ENCODE data around the gene THUMPD2. TPM values are rescaled to one million over a fixed set of nuclear protein-coding genes. Genes with fewer than 3 reads are reported as not detected.
"Not testable (repeated sequence)": the region's sequence is repeated elsewhere in the genome, so short reads cannot be mapped to it uniquely, and the experiment has no call there.

Gene THUMPD2
- polyA plus RNA-seq, 4 donors: 16.6 to 26.4 (median 22.2) TPM

DNA sequence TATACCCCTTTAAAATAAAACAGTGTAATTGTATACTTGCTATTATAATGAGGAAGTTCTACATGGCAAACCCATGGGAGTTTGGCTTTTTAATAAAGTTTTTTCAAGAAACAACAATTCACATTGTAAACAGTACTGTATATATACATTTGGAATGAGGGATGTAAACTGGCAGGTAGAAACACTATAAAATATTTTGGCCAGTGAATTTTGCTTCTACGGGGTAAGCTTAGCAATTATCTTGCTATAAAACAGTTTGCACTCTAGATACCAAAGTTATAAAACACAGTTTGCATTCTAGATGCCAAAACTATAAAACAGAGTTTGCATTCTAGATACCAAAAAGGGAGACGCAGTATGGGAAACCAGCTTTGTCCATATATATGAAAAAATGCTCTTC, 16.6 kb downstream of the THUMPD2 start:
- no peak for DNase-seq (ENCODE audit: low read depth in 4 of 4, low spot score in 3 of 4)

DNA sequence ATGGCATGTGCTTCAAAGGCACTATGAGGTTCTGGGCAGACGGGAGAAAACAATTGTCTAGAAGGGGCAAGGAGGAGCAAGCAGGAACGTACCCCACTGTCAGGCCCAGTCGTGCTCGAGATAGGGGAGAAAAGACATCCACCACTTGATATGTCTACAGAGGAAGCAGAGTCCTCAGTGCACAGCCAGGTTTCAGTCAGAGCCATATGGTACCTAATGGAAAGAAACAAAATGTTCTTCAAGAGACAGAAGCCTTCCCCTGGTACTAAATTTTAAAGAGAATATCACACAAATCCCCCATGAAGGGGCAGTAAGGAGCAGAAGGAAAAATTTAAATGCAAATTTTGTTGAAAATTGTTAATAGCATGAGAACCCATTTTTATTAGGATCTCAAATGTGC, 21.9 kb downstream of the THUMPD2 start:
- no peak for DNase-seq (ENCODE audit: low read depth in 4 of 4, low spot score in 3 of 4)

DNA sequence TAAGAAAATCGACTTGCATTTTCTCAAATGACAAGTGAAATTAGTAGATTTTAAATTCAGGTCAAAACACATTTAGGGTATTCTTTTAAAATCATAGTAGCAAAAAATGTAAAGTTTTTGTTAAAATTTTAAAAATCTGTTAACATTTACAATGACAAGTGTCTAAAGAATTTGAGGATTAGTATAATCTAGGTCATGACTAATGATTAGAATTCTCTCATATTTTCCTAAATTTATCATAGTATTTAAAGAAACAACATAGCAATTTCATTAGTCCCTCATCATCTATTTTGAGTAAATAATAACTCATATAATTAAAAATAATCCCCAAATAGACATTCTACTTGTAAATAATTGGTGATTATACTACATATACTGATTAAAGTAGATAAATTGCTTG, 23.6 kb downstream of the THUMPD2 start:
- no peak for DNase-seq (ENCODE audit: low read depth in 4 of 4, low spot score in 3 of 4)

DNA sequence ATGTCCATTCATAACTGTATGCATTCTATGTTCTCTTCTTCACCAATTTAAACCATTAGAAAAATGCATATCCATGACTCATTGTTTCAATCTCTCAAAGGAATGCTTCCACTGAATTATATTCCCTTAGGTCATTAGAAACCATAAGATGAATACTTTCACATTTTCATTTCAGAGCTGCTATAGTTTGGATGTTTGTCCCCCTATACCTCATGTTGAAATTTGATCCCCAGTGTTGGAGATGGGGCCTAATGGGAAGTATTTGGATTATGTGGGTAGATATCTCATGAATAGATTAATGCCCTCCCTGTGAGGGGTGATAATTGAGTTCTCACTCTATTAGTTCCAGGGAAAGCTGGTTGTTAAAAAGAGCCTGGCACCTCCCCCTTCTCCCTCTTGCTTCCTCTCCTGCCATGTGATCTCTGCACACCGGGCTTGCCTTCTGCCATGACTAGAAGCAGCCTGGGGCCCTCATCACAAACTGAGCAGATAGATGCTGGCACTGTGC, 35.7 kb downstream of the THUMPD2 start:
- no peak for DNase-seq (ENCODE audit: low read depth in 4 of 4, low spot score in 3 of 4)

DNA sequence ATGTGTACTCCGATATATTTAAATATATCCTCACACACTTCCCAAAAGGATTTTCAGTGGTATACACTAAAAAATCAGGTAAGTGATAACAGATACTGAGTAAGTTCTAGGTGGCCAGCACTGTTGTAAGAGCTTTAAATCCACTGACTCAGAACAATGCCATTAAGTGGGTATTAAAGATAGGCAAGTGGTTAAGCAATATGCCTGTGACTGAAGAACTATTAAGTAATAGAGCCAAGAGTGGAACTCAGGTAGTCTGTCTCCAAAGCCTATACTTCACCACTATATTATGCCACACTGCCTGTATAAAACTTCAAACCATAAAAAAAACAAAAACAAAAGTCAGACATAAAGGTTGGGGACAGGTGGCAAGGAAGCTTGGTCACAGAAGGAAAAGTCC, 37.2 kb downstream of the THUMPD2 start:
- no peak for DNase-seq (ENCODE audit: low read depth in 4 of 4, low spot score in 3 of 4)

DNA sequence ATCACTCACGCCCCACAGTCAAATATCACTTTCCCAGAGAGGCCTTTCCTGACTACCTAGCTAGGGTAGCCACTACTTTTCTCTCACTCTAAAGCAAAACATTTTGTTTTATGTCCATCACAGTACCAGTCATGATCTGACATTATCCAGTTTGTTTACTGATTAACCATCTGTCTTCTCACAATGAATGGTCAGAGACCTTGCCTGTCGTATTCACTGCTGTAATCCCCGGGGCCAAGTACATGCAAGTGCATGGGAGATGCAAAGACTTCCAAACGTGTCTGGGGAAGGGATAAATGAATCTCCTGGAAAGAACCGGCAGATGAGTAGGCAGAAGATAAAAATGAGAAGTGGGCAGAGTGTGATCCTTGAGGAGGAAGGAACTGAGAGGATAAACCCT, 39.7 kb downstream of the THUMPD2 start:
- DNase-seq (ENCODE audit: low read depth in 4 of 4, low spot score in 3 of 4): no peak

DNA sequence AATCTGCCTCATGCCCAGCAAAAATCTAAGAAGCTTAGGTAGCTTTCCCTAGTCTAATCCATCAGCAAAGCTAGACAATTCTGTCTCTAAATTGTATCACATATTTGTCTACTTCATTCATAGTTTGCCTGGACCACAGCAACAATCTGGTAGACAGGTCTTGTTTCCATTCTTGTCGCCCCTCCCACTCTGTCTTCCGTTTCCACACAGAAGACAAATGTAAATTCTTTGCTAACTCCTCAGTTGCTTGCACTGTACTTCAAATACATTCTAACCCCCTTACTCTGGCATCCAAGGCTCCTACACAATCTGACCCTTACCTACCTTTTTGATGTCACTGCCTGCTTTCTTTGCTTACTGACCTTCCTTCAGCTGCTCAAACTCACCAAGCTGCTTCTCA, 40.1 kb downstream of the THUMPD2 start:
- no peak for DNase-seq (ENCODE audit: low read depth in 4 of 4, low spot score in 3 of 4)

DNA sequence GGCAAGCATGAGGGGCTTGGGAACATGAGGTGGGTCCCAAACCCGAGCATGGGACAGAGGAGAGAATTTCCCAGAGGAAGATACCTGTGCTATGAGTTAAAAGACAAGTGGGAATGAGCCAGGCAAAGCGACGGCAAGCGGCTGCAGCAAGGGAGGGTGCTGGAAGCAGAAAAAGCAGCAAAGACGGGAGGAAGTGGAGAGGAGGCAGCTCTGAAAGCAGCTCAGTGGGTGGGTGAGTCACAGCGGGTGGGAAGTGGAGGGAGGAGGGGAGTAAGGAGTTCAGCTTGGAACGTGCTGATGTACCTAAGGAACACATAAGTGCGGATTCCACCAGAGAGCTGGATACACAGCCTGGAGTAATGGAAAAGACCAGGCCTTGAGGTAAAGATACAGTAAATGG, 41.4 kb downstream of the THUMPD2 start:
- DNase-seq (ENCODE audit: low read depth in 4 of 4, low spot score in 3 of 4): no peak

DNA sequence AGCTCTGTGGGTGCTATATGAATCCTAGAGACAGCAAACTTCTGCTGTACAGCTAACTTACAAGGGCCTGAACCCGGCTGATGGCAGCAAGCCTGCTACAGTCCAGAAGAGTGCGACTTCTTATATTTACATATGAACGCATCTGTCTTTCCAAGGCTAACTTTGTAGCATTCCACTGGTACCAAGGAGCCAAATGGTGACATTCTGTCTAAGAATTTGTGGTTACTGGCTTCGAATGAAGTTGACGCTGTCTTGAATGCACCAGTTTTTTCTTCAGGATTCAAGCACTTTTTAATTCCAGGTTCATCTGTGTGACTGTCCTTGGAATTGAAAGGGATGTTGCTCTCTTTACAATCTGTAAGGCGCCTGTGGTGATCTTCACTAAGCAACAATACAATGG, 42.4 kb downstream of the THUMPD2 start:
- no peak for DNase-seq (ENCODE audit: low read depth in 4 of 4, low spot score in 3 of 4)

DNA sequence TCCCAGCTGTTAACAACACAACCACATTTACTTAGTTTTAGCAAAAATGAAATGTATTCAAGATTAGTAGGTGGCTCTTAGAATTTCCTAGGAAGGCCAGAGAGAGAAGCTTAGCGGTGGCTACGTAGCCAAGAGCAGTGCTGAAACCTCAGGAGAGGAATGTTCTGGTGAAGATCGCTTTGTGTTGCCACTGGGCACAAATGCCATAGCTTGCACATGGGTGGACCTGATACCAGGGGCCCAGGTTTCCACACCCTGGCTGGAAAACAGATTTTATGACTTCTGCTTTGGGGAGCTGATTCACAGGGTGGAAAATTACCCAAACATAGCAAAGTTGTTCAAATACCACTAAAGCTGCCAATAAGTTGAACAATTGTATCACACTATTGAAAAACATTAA, 43.4 kb downstream of the THUMPD2 start:
- no peak for DNase-seq (ENCODE audit: low read depth in 4 of 4, low spot score in 3 of 4)

DNA sequence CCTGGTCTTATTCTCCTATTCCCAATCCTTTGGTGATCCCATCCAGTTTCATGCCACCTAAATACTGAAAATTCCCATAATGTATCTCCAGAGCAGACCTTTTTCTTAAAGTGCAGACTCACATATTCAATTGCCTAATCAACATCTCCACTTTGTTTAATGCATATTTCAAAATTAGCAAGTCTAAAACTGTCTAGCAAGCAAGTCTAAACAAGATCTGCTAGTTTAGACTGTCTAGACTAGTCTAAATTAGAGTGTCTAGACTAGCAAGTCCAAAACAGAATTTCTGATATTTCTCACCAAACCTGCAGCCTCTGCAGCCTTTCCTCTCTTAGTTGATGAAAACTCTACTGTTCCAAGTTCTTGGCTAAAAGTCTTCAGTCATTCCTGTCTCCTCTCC, 44.6 kb downstream of the THUMPD2 start:
- no peak for DNase-seq (ENCODE audit: low read depth in 4 of 4, low spot score in 3 of 4)

DNA sequence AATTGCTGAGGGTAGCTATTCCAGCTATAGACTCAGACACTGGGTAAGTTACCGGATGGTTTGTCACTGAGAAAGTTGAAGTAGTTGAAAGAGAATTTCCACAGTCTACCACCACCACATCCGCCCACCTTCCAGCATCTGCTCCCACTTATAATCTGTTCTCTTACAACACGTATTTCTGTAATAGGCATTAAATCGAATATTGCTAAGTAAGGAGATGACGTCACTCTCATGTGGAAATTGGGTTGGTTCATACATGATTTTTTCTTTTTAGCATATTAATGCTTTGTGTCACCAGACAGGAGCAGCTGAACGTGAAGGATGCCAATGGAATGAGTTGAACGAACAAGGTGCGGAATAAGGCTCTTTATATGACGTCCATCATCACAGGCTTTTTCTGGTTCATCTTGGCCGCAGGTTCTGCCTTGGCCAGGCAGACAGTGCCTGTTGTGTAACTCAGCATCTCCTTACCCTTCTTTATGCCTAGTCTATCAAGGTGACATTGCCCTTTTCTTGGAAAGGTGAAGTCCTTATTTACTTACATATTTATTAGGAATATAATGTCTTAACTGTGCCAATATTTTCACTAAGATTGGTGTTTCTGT, 45.9 kb downstream of the THUMPD2 start:
- DNase-seq (ENCODE audit: low read depth in 4 of 4, low spot score in 3 of 4): no peak

DNA sequence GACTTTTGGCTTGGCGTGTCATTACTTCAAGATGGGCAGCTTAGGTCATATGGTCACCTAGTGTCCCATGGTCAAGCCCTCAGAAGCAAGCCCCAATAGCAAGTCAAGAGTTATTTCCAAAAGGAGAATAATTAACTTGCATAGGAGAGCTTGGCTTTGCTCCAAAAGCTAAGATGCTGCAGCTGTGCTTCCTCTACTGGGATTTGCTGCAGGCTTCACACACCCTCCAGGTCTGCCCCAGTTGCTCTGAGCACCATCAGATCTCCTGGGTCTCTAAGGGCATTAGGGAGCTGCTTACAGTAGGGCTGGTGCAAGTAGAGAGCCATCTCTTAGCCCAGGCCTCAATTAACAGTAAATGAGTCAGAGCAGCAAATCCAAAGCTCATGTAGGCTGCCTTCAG, 46.6 kb downstream of the THUMPD2 start:
- no peak for DNase-seq (ENCODE audit: low read depth in 4 of 4, low spot score in 3 of 4)

DNA sequence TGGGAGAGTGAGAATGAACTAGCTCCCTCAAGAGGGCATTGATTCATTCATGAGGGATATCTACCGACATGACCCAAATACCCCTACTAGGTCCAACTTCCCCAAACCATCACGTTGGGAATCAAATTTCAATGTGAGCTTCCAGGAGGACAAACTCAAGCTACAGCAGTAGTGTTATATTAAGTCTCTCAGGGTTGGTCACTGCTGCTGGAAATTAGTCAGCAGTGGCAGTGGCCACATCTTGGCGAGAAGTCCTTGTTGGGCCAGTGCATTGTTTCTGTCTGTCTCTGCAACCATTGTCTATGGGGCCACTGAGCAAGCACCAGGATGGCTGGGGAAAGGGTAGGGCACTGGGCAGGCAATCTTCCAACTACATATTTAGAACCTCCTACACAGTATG, 47.5 kb downstream of the THUMPD2 start:
- no peak for DNase-seq (ENCODE audit: low read depth in 4 of 4, low spot score in 3 of 4)

DNA sequence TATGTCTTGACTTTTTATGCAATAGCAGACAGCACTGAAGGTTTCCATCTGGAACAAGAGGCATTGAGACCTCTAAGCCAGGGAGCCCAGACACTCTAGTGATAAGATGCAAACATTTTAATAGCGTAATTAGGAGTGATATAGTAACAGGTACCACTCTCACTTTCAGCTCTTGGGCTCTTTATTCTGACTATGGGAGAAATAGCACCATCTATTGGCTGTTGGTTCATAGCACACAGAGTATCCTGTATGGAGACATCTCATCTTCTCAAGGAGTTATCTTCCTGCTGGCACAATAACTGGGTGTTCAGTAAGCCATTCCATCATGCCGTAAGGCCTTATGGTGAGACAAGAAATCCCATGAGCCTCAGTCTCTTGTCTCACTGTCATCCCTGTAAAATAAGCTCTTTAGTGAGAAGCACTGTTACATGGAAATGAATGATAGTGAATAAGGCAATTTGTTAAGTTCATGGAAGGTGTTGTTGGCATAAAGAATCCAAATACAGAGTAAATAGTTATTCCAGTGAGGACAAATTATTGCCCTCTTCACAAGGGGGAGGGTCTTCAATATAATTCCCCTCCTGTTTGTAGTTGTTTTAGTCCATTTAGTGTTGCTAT, 48.3 kb downstream of the THUMPD2 start:
- no peak for DNase-seq (ENCODE audit: low read depth in 4 of 4, low spot score in 3 of 4)

DNA sequence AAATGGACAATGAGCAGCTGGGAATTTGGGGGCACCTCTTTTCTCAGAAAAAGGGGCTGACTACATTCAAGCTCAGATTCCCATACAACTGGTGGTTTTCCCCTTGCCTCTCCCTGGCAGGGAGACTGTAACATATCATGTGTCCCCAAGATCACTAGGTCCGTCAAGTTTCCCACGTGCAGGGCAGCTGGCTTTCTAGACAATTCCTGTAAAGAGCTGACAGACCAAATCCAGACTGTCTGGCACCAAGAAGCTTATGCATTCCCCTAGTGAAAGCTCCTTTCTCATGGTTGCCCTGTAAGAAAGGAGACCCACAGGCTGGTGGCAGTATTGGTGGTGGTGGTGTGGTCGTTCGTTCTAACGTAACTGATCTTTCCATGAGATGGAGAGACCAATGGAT, 48.8 kb downstream of the THUMPD2 start:
- no peak for DNase-seq (ENCODE audit: low read depth in 4 of 4, low spot score in 3 of 4)

DNA sequence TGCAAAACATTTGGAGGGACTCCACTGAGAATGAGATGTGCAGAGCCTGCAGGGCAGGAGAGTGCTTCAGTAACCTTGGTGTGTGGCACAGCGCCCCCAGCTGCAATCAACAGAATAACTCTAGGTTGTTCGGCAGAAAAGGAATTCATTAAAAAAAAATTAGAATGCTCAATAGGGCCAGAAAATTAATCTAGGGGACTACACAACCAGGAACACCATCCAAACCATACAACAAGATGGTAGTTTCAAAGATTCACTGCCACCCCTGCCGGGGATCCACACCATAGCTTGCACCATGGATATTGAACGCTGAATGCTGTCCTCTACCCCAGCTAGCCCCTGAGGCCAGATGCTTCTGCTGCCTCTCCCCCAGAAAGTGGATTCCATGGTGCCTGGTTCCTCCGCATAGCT, 50.1 kb downstream of the THUMPD2 start:
- no peak for DNase-seq (ENCODE audit: low read depth in 4 of 4, low spot score in 3 of 4)

DNA sequence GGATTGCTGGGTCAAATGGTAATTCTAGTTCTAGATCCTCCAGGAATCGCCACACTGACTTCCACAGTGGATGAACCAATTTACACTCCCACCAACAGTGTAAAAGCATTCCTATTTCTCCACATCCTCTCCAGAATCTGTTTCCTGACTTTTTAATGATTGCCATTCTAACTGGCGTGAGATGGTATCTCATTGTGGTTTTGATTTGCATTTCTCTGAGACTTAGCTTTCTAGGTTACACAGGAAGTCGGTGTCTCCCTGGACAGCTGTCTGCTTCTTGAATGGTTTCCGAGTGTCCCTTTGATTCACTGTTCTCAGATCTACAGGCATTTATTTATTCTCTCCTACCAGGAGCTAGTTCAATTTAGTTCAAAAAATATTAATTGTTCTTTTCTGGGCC, 51.0 kb downstream of the THUMPD2 start:
- not testable (repeated sequence) for DNase-seq (ENCODE audit: low read depth in 4 of 4, low spot score in 3 of 4)

DNA sequence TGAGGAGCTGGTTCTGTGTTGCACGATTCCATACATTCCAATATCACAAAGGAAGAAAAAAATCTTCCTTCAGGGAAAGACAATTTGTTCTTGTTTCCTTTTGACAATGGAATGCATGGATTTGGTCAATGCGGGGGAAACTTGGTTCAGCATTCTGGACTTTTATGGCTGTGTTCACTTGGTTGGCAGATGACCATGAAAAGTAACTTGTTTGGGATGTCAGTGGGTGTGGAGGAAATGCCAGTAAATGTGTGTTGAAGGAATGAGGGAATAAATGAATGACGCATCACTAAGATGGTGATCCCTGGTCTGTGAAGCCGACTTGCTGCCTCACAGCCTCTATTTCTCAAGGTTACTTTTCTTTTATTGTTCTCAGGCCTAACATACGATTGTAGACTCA, 53.7 kb downstream of the THUMPD2 start:
- no peak for DNase-seq (ENCODE audit: low read depth in 4 of 4, low spot score in 3 of 4)

DNA sequence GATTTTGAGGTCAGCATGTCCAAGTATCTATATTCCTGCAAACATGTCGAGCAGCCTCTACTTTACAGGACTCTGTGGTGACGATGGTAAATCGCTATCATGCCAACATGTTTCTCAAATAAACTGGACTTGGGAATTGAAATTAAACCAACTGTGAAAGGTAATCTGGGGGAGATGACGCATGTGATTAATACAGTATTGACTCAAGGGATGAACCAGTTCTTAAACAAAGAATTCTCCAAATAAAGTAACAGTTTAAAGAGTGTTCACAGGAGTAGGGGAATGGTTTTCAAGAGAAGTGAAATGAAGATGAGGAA, 54.3 kb downstream of the THUMPD2 start:
- DNase-seq (ENCODE audit: low read depth in 4 of 4, low spot score in 3 of 4): no peak

DNA sequence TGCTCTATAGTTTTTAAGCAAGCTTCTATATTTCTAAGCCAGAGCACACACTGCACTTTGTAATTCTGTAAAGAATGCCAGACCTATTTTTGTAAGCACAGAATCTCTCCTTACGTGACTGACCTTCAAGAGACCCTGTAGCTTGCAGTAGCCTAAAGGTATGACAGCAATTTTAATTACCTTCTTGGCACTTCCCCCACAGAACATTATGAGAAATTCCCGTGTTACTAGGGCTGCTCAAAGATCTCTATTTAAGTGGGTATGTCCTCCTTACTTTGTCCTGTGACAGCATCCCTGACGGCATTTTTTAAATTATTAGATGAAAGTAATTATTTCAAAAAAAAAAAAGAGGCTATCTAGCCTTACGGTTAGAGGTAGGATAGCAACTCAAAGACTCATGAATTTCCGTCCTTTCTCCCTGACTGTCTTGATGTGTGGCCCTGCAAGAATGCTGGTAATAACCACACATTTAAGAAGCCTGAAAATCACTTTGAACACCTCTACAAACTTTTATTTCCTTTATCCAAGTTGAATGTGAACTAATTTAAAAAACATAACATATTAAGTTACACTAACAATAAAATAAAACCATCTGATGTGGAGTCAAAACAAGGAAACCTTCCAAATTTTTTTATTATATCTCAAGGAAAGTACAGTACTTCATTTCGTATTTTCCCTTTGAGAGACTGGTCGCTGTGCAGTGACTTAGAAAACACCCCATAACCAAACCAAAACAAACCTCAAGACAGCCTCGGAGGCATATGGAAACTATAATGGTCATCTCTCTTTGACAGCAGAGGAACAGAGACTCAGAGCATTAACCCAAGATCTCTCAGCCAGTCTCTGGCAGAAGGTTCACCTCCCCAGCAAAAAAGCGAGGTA, 54.9 kb downstream of the THUMPD2 start:
- peak in 2 of 4 donors; percentile 28 to 50 for DNase-seq (ENCODE audit: low read depth in 4 of 4, low spot score in 3 of 4)

DNA sequence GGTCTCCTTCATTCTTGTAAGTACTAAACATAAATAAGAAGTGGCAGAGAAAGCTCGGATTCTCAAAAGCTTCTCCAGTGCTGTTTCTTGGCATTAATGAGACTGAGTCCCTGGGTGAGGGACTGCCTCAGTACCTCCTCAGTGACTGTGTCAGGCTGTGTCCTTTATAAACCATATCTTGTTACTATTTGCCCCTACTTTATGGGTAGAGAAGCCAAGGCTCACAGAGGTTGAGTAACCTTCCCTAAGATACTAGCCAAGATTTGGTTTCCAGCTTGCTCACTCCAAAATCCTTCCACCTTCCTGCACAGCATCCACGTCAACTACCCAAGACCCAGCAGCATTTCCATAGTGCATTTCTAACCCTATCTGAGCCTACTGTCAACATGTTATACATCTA, 55.6 kb downstream of the THUMPD2 start:
- no peak for DNase-seq (ENCODE audit: low read depth in 4 of 4, low spot score in 3 of 4)
